ENCODE data around the gene NTRK3.
A peak's percentile ranks its signal among the peaks of the same experiment; 100 is the strongest.

Gene NTRK3

DNA sequence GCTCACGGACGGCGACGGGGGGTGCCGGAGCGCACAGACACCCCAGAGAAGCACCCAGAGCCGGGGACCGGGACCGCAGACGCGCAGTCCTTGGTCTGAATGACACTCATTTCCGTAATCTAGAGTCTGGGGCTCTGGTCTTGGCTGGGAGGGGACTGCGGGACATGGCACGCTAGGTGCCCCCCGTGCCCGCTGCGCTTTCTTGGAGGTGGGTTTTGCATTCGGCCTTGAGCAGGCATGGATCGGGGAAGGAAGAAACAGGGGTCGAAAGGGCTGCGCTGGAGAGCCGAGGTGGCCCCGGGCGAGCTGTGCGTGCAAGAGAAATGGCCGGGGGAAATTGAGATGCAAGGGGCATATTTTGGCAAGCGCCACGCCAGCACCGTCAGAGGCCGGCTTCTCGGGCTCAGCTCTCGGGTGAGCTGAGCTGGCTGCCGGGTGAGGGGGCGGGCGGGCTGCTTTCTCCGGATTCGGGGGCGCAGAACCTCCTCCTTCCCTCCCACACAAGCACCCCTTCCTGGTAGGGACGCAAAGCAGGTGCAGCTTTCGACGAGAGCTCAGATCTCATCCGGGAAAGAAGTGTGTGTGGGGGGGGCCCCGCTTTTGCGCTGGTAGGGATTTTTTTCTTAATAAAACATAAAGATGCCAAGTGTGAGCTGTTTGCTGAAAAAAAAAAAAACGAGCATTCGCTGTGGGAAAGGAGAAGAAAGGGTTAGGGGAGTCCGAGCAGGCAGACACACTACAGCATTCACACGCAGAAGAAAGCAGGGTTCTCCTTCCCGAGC is 963 bp upstream of the NTRK3 start:
- no peak for DNase-seq (ENCODE audit: low spot score)

- peak; percentile 67 for DNase-seq (ENCODE audit: low spot score)
Measured at GRCh38 chr15:88255484-88256278, 858 bp downstream of the NTRK3 start.

- DNase-seq (ENCODE audit: low spot score): no peak
Measured at GRCh38 chr15:88255087-88255483, 1.5 kb downstream of the NTRK3 start.

GRCh38 chr15:88252441-88252840 is 4.1 kb downstream of the NTRK3 start:
- DNase-seq (ENCODE audit: low spot score): no peak

DNA sequence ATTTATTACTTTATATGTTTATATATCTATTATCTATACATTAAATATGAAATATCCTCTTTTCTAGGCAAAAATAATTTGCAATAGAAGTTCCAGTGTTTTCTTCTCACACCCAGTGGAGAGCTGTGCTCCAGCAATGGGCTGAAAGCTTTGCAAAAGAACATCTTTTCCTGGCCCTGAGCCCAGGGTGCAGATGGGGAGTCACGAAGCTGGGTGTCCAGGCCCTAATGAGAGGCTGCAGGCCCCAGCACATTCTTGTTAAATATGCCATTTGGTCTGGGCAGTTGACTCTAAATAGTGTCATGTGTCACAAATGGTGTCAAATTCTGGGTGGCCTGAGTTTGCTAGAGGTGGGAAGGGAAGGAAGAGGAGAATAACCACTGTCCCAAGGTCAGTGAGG is 5.7 kb downstream of the NTRK3 start:
- DNase-seq (ENCODE audit: low spot score): no peak

DNA sequence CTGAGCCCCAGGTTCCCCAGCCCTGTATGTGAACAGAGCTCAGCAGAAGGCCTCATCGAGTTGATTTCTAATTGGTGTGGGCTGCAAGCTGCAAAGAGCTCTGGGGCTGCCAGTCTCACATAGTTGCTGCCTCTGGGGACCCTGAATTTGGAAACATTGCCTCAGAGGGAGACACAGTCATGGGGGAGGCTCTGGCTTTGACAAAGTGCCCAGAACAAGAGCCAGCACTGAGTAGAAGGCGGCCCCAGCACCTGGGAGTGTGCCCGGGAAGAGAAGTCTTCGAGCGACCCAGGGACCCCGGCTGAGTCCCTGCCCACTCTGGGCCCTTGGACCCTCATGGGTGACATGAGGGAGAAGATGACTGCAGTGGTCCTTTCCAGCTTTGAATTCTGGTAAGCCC is 7.3 kb downstream of the NTRK3 start:
- DNase-seq (ENCODE audit: low spot score): no peak

GRCh38 chr15:88247914-88248313 is 8.6 kb downstream of the NTRK3 start:
- no peak for DNase-seq (ENCODE audit: low spot score)

GRCh38 chr15:88246666-88247446 is 9.7 kb downstream of the NTRK3 start:
- DNase-seq (ENCODE audit: low spot score): peak; percentile 87

- no peak for DNase-seq (ENCODE audit: low spot score)
Measured at GRCh38 chr15:88246081-88246480, 10.5 kb downstream of the NTRK3 start.

DNA sequence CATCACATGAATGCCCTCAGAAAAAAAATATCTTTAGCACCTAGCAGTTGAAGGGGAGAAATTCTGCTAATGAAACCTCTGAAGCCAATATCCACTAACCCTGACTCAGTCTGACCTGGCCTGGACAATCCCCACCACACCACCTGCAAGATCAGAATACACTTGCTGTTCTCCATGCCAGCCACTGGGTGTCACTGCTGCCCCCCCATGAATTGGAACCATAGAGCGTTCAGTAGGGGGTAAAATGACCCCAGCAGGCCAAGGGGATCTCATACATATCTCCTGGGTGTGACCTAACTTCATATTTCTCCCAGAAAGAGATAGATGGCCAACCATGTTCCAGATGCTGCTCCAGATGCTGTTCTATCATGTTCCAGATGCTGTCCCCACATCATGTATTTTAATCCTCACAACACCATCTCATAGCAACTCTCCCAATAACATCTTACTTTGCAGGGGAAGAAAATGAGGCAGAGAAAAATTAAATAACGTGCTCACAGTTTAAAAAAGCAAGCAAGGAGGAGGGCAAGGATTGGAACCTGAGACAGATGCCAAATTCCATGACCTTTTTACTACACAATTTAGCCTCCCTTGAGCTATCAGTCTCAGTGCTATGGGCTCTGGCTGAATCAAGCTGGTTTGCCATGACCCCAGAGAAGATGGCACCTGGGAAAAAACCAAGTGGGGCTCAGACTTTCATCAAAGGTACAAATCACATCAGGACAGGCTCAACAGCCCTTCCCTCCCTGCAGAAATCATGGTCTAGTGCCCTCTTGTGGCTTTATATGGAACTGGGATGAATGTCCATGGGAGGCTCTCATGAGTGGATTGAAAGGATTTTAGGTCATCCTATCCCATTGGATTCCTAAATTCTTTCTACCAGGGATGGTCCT is 12.4 kb downstream of the NTRK3 start:
- peak; percentile 48 for DNase-seq (ENCODE audit: low spot score)

DNA sequence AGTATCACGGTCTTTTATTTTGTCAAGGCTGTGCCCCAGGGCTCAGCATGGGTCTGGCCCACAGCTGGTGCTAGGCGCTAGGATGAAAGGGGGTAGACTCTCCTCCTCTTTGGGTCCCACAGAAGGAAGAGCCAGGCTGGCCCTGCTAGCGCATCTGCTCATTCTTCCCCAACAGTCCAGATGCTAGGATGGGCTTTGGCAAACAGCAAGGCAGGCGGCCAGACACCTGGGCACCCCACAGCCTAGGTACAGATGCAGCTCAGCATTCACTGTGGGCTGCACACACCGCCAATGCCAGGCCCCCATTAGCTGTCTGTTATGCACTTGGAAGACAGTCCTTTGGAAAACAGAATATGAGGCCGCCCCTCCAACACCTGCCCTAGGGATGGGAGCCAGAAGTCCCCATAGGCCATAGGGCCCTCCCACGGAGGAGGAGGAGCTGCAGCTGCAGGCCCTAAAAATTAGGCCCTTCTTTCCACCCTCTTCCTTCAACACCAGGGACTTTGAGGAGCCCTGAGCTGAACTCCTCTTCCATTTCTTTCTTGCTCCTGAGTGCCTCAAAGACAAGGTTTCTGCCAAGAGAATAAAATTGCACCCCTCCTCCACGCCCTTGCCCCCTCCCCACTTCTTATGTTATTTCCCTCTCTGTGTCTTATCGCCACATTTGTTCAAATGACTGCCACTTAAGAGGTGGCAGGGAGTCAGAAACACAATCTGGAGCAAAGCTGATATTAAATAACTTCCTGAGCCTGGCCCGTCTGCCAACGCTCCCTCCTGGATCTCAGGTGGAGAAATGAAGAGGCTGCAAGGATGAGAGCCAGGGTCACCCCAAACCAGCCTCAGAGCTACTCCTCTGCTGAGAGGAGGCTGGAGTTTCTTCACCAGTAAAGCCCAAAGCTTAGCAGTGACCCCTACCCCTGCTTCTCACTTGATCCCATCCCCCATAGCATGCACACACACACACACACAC is 13.7 kb downstream of the NTRK3 start:
- no peak for DNase-seq (ENCODE audit: low spot score)

DNA sequence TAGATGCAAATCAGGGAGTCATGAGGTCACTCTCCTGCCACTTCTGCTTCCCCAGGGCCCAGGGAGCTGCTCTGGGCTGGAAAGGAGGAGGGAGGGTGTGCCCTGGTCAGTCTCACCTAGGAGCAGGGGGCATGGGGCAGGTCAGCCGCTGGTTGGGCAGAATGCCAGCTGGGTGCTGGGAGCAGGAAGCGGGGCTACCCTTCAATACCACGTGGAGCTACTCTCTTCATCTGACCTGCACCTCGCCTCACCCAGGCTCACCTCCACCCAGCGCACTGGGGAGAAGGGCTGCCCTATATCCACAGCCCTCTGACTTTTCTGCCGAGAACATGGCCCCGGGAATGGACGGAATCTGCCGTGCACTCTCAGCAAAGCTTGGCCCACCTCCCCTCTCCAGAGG is 15.1 kb downstream of the NTRK3 start:
- DNase-seq (ENCODE audit: low spot score): no peak

GRCh38 chr15:88241060-88241459 is 15.5 kb downstream of the NTRK3 start:
- no peak for DNase-seq (ENCODE audit: low spot score)

DNA sequence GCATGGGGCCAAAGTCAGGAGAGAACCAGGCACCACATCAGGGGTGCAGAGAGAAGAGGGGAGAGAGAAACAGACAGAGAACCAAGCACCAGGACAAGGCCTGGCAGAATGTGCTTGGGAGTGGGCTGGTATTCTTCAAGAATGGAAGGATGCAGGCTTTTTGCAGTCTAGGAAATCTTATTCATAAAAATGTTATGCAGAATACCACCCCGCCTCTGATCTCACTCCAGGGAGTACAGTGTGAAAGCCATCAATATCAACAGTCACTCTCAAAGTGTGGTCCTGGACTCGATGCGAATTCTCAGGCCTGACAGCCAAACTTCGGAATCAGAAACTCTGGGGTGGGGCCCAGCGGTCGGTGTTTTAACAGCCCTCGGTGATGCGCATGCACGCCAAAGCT is 16.9 kb downstream of the NTRK3 start:
- DNase-seq (ENCODE audit: low spot score): no peak

- peak; percentile 44 for DNase-seq (ENCODE audit: low spot score)
Measured at GRCh38 chr15:88238618-88239430, 17.7 kb downstream of the NTRK3 start.

- DNase-seq (ENCODE audit: low spot score): no peak
Measured at GRCh38 chr15:88234711-88235110, 21.8 kb downstream of the NTRK3 start.

DNA sequence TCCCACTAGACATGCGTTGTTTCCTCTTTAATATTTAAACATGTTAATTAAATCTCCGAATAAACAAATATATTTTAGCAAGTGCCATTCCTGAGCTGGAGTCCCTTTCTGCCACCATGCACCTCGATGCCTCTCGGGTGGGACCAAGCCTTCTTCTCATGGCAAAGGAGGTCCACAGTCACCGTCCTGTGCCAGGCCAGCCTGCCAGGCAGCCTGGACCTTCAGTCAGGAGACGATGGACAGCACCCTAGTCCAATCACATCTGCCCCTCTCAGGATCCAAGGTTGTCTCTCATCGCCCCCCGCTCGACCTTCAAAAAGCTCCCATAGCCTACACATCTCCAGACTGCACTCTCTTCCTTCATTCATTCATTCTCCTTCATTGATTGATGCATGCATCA is 22.6 kb downstream of the NTRK3 start:
- DNase-seq (ENCODE audit: low spot score): no peak

GRCh38 chr15:88232771-88233201 is 23.8 kb downstream of the NTRK3 start:
- no peak for DNase-seq (ENCODE audit: low spot score)

DNA sequence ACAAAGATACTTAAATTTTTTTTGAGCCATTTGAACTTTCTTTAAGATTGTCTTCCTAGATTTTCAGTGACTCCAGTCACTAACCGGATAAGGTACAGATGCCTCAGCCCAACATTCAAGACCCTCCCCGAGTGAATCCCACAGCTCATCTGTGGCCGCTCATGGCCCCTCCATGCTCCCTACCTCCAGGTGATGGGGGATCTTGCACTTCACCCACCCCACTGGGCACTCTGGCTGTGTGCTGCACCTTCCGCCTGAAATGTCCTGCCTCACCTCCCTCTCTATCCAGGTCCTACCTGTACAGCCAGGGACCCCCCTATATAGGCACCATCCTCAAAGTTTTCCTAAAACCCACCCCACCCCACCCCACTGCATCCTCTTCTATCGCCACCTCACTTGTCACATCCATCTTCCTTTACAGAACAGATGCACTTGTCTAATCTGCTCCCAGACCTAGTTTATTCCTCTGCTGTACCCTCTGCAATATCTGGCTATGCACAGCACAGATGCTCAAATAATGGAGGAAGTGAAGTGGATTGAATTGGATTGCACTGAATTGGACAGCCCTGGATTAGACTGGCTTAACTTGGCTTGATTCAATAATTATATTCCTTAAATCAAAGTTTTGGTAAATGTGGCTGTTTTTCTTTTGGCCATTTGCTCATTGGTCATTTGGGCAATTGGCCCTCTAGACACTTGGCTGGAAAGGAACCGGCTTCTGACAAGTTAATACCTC is 24.5 kb downstream of the NTRK3 start:
- DNase-seq (ENCODE audit: low spot score): no peak
